Activated CD4-positive, CD25-positive, alpha-beta regulatory T cell treated with anti-CD3 and anti-CD28 coated beads, Interleukin-2, amount 50 U/mL, for 24 hours (primary cell): ENCODE measurements around the gene MTSS2.

Experiments
- ATAC-seq, 2 donors: fragments of 150-1000 bp; cut with Tn5 transposase; one replicate each; pipeline ENCODE4 v1.10.0; 2021; ENCODE audit warnings: mild to moderate bottlenecking in 1 of 2, moderate library complexity in 1 of 2

Gene MTSS2

GRCh38 chr16:70714581-70715054 lies 28.8 kb upstream of the MTSS2 start:
- ATAC-seq: no peak

DNA sequence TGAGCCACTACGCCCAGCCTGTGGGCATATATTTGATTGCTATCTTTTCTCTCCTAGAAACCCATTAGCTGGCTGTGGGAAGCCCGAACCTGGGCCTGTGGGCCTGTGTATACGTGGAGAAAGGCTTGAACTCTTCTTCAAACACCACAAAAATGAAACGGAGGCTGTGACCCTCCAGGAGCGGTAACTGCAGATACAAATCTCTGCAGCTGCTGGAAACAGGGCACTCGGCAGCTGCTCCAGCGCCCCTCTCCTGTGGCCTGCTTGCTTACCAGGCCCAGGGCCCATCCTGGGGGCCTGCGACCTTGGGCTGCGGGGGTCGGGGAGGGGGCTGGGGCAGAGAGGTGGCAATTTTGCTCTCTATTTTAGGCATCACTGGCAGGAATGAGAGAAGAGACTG lies 28.0 kb upstream of the MTSS2 start:
- ATAC-seq: no peak

DNA sequence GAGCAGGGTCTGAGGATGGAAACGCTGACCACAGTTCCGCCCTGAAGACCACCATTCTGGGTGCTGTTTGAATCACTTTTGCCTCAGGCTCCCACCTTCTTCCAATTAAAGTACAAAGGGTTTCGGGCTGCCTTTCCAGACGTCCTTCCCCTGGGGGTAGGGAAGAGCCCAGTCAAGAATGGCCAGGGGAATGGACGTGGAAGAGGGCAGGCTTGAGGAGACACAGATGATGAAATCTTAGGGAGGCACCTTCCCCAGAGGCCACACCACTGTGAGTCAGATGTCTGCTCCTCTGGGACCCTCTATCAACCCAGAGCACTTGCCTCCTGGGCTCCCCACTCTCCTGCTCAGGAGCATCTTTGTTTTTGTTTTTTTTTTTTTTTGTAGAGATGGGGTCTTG lies 27.5 kb upstream of the MTSS2 start:
- no peak for ATAC-seq

DNA sequence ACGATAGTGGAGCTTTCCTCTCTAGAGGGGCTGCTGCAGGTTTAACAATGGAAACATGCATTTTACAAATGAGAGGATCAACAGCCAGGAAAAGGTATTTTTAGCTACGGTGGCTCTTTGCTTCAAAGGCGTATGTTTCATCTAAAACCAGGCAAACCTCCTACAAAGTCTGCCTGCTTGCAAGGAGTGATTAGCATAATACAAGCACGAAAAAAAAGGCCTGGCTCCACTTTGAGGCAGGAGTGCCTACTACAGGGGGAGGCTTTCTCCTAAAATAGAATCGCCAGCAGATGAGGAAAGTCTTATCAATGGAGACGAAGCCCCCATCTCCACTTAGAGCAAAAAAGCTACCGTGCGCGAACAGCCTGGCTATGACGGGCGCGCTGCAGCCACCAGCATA lies 27.1 kb upstream of the MTSS2 start:
- ATAC-seq: no peak

GRCh38 chr16:70712359-70712758 lies 26.5 kb upstream of the MTSS2 start:
- ATAC-seq: no peak

DNA sequence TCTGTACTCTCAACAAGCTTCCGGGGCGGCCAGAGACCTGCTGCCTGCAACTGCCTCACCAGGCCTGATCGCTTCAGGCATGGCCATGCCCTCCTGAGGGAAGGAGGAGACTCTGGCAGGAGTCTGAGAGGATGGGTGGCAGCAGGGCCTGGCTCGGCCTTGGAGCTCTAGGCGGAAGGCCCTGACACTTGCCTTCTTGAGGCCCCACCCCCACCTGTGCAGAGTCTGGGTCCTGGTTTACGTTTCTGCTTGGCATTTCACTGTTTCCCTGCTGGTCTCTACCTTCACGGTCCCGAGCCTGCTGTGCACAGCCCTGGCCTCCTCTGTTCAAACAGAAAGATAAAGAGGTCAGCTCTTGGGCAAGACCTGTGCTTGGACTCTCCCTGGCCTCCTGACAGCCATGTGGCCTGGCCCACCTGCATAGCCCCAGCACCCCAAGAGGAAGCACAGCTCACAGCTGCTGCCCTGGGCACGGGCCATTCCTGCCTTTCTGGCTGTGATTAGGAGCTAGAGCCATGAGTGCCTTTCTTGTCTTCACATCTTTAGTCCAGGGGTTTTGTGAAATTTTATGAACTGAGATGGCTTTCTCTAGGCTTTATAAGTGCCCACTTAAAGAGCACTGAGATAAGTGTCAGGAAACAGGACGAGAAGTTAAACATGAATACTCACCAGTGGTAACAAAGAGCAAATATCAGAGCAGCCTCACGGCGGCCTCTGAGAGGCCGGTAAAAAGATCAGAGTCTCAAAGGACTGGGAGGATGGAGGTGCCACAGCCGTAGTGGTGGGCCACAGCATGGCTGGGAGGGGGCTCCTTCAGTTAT lies 25.6 kb upstream of the MTSS2 start:
- ATAC-seq: no peak

GRCh38 chr16:70710422-70711210 lies 24.8 kb upstream of the MTSS2 start:
- ATAC-seq: no peak

DNA sequence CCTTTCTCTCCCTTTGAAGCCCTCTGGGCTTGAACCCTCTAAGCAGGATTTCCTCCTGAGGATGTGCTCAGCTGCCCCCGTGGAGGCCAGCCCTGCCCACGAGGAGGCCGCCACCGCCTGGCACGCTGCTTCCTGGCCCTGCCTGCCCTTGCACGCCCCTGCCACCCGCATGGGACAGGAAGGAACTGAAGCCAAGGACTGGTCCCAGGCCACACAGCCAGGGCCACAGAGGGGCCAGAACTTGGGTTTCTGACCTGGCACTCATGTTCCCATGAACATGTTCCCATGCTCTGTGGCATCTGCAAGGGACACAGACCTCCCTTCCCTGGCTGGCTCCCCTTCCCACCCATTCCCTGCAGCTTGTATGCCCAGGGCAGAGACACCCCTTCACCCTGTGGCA lies 24.1 kb upstream of the MTSS2 start:
- ATAC-seq: no peak

- ATAC-seq: no peak
Observed at GRCh38 chr16:70709457-70709856, 23.6 kb upstream of the MTSS2 start.

GRCh38 chr16:70708366-70709246 lies 22.8 kb upstream of the MTSS2 start:
- ATAC-seq: no peak

DNA sequence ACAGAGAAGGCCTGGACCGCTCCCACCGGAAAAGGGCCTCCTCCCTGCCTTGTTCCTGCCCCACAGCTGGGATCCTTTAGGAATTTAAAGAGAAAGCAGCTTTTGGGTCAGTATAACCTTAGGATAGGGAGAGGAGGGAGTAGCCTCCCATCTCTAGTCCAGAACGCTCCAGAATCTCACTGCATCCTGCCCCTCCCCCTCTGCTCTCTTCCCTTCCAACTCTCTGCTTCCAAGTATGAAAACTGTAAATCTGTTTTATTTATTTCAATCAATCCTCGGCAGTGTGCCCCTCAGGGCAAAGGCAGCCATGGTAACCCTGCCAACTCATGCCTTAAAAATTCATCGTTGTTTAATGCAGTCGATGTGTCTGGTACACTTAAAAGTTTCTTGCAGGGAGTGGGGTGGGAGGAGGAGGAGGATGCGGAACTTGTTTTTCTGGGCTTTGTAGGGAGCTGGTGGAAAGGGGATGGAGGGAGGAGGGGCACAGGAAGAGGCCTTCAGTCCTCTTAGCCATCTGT lies 21.2 kb upstream of the MTSS2 start:
- ATAC-seq: no peak

DNA sequence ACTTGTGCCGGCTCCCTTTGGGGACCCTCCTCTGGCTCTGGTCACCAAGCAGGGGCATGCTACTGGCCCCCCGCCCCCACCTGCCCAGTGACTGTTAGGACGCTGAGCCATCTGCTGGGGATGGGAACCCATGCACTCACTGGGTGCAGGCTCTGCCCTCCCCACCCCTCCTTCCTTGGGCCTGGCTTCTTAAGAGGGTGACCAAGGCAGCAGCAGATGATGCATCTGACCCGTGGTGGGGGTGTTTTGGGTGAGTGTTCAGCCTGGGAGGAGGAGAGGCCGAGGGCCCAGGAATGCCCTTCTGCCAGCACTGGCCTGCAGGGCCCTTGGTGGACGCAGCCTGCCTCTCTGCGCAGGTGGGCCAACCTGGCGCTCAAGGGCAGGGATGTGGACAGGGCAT lies 19.2 kb upstream of the MTSS2 start:
- ATAC-seq: no peak

DNA sequence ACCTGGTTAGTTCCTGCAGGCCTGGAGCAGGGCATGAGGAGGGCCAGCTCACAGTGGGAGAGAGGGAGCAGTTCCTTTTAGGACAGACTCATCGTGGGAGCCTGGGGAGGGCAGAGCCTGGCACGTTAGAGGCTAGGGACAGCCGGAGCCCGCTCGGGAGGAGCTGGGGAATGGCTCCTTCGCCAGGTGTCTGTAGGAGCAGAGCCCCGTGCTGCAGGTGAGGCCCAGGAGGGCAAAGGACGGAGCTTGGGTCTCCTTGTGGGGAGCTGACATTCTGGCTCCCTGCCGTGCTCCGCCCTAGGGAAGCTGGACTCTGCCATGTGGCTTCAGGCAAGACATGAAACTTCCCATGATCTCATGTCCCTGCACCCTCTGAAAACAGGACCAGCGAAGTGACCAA lies 18.7 kb upstream of the MTSS2 start:
- no peak for ATAC-seq

- ATAC-seq: no peak
Observed at GRCh38 chr16:70703835-70704381, 18.1 kb upstream of the MTSS2 start.

DNA sequence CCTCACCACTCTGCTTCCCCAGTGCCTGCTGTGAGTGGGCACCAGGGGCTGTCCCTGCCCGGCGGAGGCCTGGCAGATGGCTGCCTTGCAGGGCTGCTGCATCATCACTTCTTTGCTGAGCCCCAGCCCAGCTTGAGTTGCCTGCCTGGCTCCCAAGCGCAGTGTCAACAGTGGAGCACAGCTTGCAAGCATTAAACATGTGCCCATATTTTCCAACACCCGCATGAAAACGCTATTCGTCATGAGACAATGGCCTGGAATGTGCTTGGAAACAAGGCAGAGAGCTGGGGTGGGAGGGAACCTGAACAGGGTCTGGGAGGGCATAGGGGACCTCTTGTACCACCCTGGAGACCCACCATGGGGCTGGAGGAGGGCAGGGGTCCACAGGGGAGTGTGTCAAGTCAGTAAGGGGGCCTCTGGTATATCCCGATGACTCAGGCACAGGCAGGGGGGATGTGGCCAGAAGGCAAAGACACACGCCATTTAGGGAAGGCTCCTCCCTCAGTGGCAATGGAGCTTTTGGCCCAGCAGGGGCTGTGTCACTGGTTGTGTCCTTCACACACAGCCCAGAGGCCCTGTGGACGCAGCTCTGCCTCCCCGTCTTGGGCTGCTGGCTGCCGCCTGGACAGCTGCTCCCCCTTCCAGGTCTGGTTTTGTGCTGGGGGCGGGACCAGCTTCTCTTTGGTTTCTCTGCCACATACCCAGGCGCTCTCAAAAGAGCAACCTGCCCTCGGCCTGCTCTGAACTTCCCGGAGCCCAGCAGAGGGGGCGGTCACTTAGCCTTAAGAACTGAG lies 17.4 kb upstream of the MTSS2 start:
- no peak for ATAC-seq

GRCh38 chr16:70702624-70703023 lies 16.8 kb upstream of the MTSS2 start:
- ATAC-seq: no peak

GRCh38 chr16:70701998-70702397 lies 16.1 kb upstream of the MTSS2 start:
- no peak for ATAC-seq

GRCh38 chr16:70701596-70701995 lies 15.7 kb upstream of the MTSS2 start:
- no peak for ATAC-seq

GRCh38 chr16:70701036-70701435 lies 15.2 kb upstream of the MTSS2 start:
- ATAC-seq: no peak

DNA sequence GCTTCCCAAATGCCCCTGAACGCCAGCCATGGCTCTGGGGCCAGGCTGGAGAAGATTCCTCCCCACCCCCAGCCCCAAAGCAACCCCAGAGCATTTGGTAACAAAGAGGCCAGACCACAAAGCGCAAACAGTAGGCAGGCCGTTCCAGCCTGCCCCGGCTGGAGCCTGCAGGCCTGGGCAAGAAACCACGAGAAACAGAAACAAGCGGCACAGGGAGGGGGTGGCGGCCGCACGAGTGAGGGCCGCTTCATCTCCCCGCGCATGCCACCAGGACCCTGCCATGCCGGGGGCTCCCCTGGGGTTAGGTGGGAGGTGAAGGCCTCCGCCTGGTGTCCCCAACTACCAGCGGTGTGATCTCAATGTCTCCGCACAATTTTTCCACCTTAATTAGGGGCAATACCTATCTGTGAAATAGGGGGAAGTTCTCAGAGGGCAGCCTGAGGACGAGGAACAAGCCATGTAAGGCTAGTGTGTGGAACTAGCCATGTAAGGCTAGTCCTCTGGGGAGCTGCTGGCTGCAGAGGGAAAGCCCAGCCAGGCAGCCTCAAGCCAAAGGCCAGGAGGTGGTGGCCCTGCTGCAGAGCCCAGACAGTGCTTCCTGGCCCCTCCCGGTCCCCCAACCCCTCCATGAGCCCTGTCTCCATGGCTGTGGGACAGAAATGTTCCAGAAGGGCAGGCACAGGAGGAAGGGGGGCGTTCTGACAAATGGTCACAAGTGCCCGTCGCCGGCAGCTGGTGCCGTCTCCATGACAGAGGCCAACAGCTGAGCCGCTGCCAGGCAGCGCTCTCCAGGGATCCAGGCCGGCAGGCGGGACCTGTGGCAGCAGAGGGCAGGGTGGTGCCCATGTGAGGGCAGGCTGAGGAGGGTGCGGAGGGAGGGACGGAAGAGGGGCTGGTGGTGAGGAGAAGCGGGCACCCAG lies 14.5 kb upstream of the MTSS2 start:
- no peak for ATAC-seq

GRCh38 chr16:70699696-70700095 lies 13.8 kb upstream of the MTSS2 start:
- no peak for ATAC-seq
